H1 (cell line): ENCODE measurements around the gene RCBTB2. TPM values are rescaled to one million over a fixed set of nuclear protein-coding genes. Genes with fewer than 3 reads are reported as not detected.
"Not testable (repeated sequence)": the region's sequence is repeated elsewhere in the genome, so short reads cannot be mapped to it uniquely, and the experiment has no call there.

Experiments
- CTCF ChIA-PET: fragments of 300-600 bp; sonication (Branson Sonifier 250); formaldehyde crosslinking; loops from one replicate; lab custom pipeline; 2021; ENCODE audit not compliant: partially characterized antibody; lab: Charles Lee
- POLR2A ChIA-PET: fragments of 300-600 bp; sonication (Branson Sonifier 250); formaldehyde crosslinking; loops from one replicate; lab custom pipeline; 2021; ENCODE audit warnings: inconsistent platforms; ENCODE audit not compliant: partially characterized antibody; lab: Charles Lee
- DNase-seq, 2 experiments: peaks; one replicate each; pipeline versions ENCODE4 v3.0.0 to v3.0.0-alpha.2; 2010 to 2022; ENCODE audit warnings: low spot score in 2 of 2, low read depth in 1 of 2, mixed read lengths in 1 of 2
- FAIRE-seq: peaks from 2 replicates; lab custom pipeline; 2011; peaks lifted over from hg19 to GRCh38; lab: Jason Lieb, UNC
- H2AFZ ChIP-seq: 2 replicates; pipeline ENCODE4 v1.8.1; 2012; ENCODE audit warnings: low read length, inconsistent platforms
- H2AK5ac ChIP-seq: 2 replicates; pipeline ENCODE4 v1.6.1; 2013; ENCODE audit warnings: low read depth, low read length
- H2BK120ac ChIP-seq: replicated peaks from 2 replicates; pipeline ENCODE3; 2013; ENCODE audit warnings: low read depth, low read length, inconsistent platforms
- H2BK12ac ChIP-seq: 2 replicates; pipeline ENCODE4 v1.6.1; 2013; ENCODE audit warnings: low read depth, low read length
- H2BK15ac ChIP-seq: 2 replicates; pipeline ENCODE4 v1.6.1; 2013; ENCODE audit warnings: low read length
- H2BK20ac ChIP-seq: 2 replicates; pipeline ENCODE4 v1.6.1; 2013; ENCODE audit warnings: low read length
- H2BK5ac ChIP-seq: 2 replicates; pipeline ENCODE4 v1.6.1; 2013; ENCODE audit warnings: low read depth, low read length
- H3K14ac ChIP-seq: 2 replicates; pipeline ENCODE4 v1.6.1; 2013; ENCODE audit warnings: inconsistent platforms; ENCODE audit not compliant: insufficient read length
- H3K18ac ChIP-seq: 2 replicates; pipeline ENCODE4 v1.6.1; 2013; ENCODE audit warnings: low read length; ENCODE audit errors: extremely low read depth
- H3K23ac ChIP-seq: 2 replicates; pipeline ENCODE4 v1.6.1; 2013; ENCODE audit warnings: inconsistent platforms; ENCODE audit not compliant: insufficient read length
- H3K23me2 ChIP-seq: 2 replicates; pipeline ENCODE4 v1.6.1; 2013; ENCODE audit warnings: low read depth, low read length
- H3K27ac ChIP-seq: 2 replicates; pipeline ENCODE4 v1.6.1; 2011; ENCODE audit warnings: low read depth, low read length, inconsistent platforms
- H3K27me3 ChIP-seq, 4 experiments: replicated peaks in 1 of 4; 1 replicate in 1 of 4; 2 replicates in 3 of 4; pipeline versions ENCODE4 v1.6.1 to v1.8.1; 2011 to 2013; ENCODE audit warnings: low read length in 3 of 4, mild to moderate bottlenecking in 3 of 4, inconsistent platforms in 2 of 4, mixed read lengths in 2 of 4, moderate library complexity in 1 of 4; ENCODE audit not compliant: control insufficient read depth in 3 of 4, insufficient read depth in 3 of 4; ENCODE audit errors: extremely low read depth in 1 of 4
- H3K36me3 ChIP-seq, 4 experiments: 2 replicates each; pipeline versions ENCODE4 v1.6.1 to v1.8.1; 2011 to 2013; ENCODE audit warnings: mild to moderate bottlenecking in 4 of 4, low read length in 3 of 4, moderate library complexity in 2 of 4, control low read depth in 1 of 4, inconsistent platforms in 1 of 4; ENCODE audit not compliant: insufficient read depth in 4 of 4, control insufficient read depth in 2 of 4
- H3K4ac ChIP-seq: replicated peaks from 2 replicates; pipeline ENCODE3; 2013; ENCODE audit warnings: low read length, low read depth, mixed read lengths, inconsistent platforms; ENCODE audit not compliant: insufficient read length
- H3K4me1 ChIP-seq, 4 experiments: replicated peaks in 1 of 4; 1 replicate in 1 of 4; 2 replicates in 3 of 4; pipeline versions ENCODE4 v1.6.1 to v1.8.1; 2011 to 2013; ENCODE audit warnings: low read length in 3 of 4, inconsistent platforms in 2 of 4, mixed read lengths in 1 of 4; ENCODE audit not compliant: insufficient read depth in 4 of 4, control insufficient read depth in 3 of 4
- H3K4me2 ChIP-seq, 2 experiments: 2 replicates each; pipeline versions ENCODE4 v1.6.1 to v1.8.1; 2011 to 2013; ENCODE audit warnings: low read depth in 2 of 2, low read length in 2 of 2, control low read depth in 1 of 2, inconsistent platforms in 1 of 2, mild to moderate bottlenecking in 1 of 2; ENCODE audit not compliant: insufficient read depth in 1 of 2
- H3K4me3 ChIP-seq, 4 experiments: fragments of 200-600, 300-600 bp in 1 of 4; sonication (generic), shearing (Covaris generic), sonication (Bioruptor Twin) in 1 of 4; 2 replicates each; pipeline versions ENCODE4 v1.5.1 to v1.8.1; 2011 to 2016; ENCODE audit warnings: low read length in 4 of 4, low read depth in 3 of 4, control low read depth in 2 of 4, inconsistent platforms in 2 of 4, mild to moderate bottlenecking in 2 of 4, mixed read lengths in 1 of 4, moderate library complexity in 1 of 4; ENCODE audit not compliant: insufficient read depth in 2 of 4; ENCODE audit errors: extremely low read depth in 1 of 4
- H3K56ac ChIP-seq: replicated peaks from 2 replicates; pipeline ENCODE3; 2013; ENCODE audit warnings: low read depth, mild to moderate bottlenecking, mixed read lengths, low read length, inconsistent platforms; ENCODE audit not compliant: insufficient read length
- H3K79me1 ChIP-seq: 2 replicates; pipeline ENCODE4 v1.6.1; 2013; ENCODE audit warnings: low read depth, low read length, control low read depth
- H3K79me2 ChIP-seq, 2 experiments: 2 replicates each; pipeline versions ENCODE4 v1.6.1 to v1.8.1; 2012 to 2013; ENCODE audit warnings: low read length in 2 of 2, mild to moderate bottlenecking in 2 of 2, inconsistent platforms in 1 of 2; ENCODE audit not compliant: insufficient read depth in 2 of 2, control insufficient read depth in 1 of 2
- H3K9ac ChIP-seq, 4 experiments: replicated peaks in 1 of 4; 1 replicate in 1 of 4; 2 replicates in 3 of 4; pipeline versions ENCODE4 v1.6.1 to v1.8.1; 2011 to 2013; ENCODE audit warnings: low read depth in 3 of 4, low read length in 3 of 4, control low read depth in 2 of 4, mild to moderate bottlenecking in 2 of 4, moderate library complexity in 2 of 4, inconsistent platforms in 1 of 4; ENCODE audit errors: extremely low read depth in 1 of 4
- H3K9me3 ChIP-seq, 2 experiments: 2 replicates each; pipeline versions ENCODE4 v1.6.1 to v1.8.1; 2012 to 2013; ENCODE audit warnings: mild to moderate bottlenecking in 2 of 2, moderate library complexity in 2 of 2, control low read depth in 1 of 2, inconsistent platforms in 1 of 2, low read depth in 1 of 2, low read length in 1 of 2, mixed read lengths in 1 of 2; ENCODE audit not compliant: insufficient read depth in 2 of 2
- H4K20me1 ChIP-seq, 2 experiments: replicated peaks in 1 of 2; 2 replicates each; pipeline versions ENCODE3 to v1.8.1; 2011 to 2013; ENCODE audit warnings: inconsistent platforms in 2 of 2, low read length in 2 of 2, mild to moderate bottlenecking in 1 of 2; ENCODE audit not compliant: insufficient read depth in 2 of 2, control insufficient read depth in 1 of 2
- H4K5ac ChIP-seq: 2 replicates; pipeline ENCODE4 v1.6.1; 2013; ENCODE audit warnings: low read length, low read depth, mixed read lengths, inconsistent platforms; ENCODE audit not compliant: insufficient read length
- H4K8ac ChIP-seq: 2 replicates; pipeline ENCODE4 v1.8.0; 2013; ENCODE audit warnings: mild to moderate bottlenecking, moderate library complexity, low read length, inconsistent platforms; ENCODE audit not compliant: insufficient read depth; ENCODE audit errors: extremely low read depth
- H4K91ac ChIP-seq: replicated peaks from 2 replicates; pipeline ENCODE3; 2013; ENCODE audit warnings: low read length, mixed read lengths, inconsistent platforms; ENCODE audit not compliant: insufficient read length
- E2F6 ChIP-seq: IDR thresholded peaks from 2 replicates; pipeline ENCODE4 v1.6.1; 2012; ENCODE audit warnings: inconsistent platforms
- EZH2 ChIP-seq: fragments of 200-600 bp; sonication (generic); IDR thresholded peaks from 2 replicates; pipeline ENCODE4 v1.7.1; 2012; ENCODE audit warnings: low read depth, mild to moderate bottlenecking, moderate library complexity, low read length, inconsistent platforms; ENCODE audit not compliant: severe bottlenecking
- MAFK ChIP-seq: IDR thresholded peaks from 2 replicates; pipeline ENCODE4 v1.6.1; 2012; ENCODE audit warnings: low read depth, mild to moderate bottlenecking, improper control_type of control experiment, low read length
- TCF12 ChIP-seq: IDR thresholded peaks from 2 replicates; pipeline ENCODE4 v1.6.1; 2011; ENCODE audit warnings: low read depth, mild to moderate bottlenecking, low read length
- polyA plus RNA-seq, 7 experiments: library from polyadenylated mRNA; depleted of rRNA in 3 of 7; stranded (reverse) in 5 of 7; unstranded in 2 of 7; fragments of >200 nt in 5 of 7; fragments of 200-250 nt in 2 of 7; gene quantifications; 1 replicate in 5 of 7; 2 replicates in 1 of 7; 4 replicates in 1 of 7; pipeline versions ENCODE4 v1.2.1 to v1.2.3, GENCODE V29; 2011 to 2013; ENCODE audit warnings: missing spikeins in 2 of 7, mixed read lengths in 2 of 7
- total RNA-seq: library from RNA; stranded (reverse); fragmentation: NEBNext Ultra II Directional; extraction: Animal tissue kit (Norgen Biotek cat#: 25700); gene quantifications from 2 replicates; pipeline ENCODE4 v1.2.1, GENCODE V29; 2021

Gene RCBTB2
- total and polyA plus RNA-seq, 2 of the 8 experiments (the other 6 are each of a cell fraction or from before 2014, with no cell fraction given), result 5.2 to 8.4 TPM

- TF ChIP-seq MAFK (no peak), EZH2 (no peak), E2F6 (no peak), TCF12 (no peak)
- TF ChIP-seq, all 59 proteins: peak for 0
Measured at GRCh38 chr13:48456546-48456945, 76.3 kb downstream of the RCBTB2 start (continued).

GRCh38 chr13:48451196-48451595, 81.7 kb downstream of the RCBTB2 start:
- H3K9ac ChIP-seq, H2BK20ac ChIP-seq, H3K14ac ChIP-seq, H3K4me3 ChIP-seq, H2BK12ac ChIP-seq, H3K23me2 ChIP-seq, H3K18ac ChIP-seq, H3K4me2 ChIP-seq, H4K91ac ChIP-seq, H3K56ac ChIP-seq, H3K9me3 ChIP-seq, H3K79me2 ChIP-seq, H3K36me3 ChIP-seq, H2BK5ac ChIP-seq, H3K27ac ChIP-seq, H2AK5ac ChIP-seq, CTCF ChIA-PET, H3K27me3 ChIP-seq, H4K5ac ChIP-seq, H3K4me1 ChIP-seq, H4K8ac ChIP-seq, H3K4ac ChIP-seq, H3K23ac ChIP-seq, H3K79me1 ChIP-seq, H2BK120ac ChIP-seq, FAIRE-seq, POLR2A ChIA-PET, H4K20me1 ChIP-seq, H2AFZ ChIP-seq, DNase-seq, H2BK15ac ChIP-seq: not testable (repeated sequence)
